ENCODE measurements around the gene L1CAM. TPM values are rescaled to one million over a fixed set of nuclear protein-coding genes. Genes with fewer than 3 reads are reported as not detected.

Gene L1CAM
- total and polyA plus RNA-seq, 2 of the 8 experiments (the other 6 are each of a cell fraction or from before 2014, with no cell fraction given), result 11.0 to 43.0 TPM

DNA sequence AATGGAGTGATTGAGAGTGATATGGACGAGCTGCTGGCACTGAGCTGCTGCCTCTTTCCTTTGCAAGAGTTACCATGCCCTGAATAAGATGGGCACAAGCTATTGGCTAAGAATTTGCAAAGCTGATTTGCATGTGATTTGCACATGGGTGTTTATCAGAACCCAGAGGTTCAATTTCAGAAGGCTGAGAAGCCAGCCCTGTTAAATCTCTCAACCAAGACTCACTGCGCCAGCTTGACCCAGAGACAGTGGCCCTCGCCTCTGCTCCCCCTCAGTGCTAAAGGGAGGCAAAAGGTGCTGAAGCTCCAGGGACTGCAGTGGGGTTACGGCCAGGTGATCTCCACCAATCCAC, 39.4 kb upstream of the L1CAM start:
- peaks cover 0 to 2% of the 10 kb centered on the region in 2 experiments for H4K20me1 ChIP-seq (replicated peaks in 1 of 2; ENCODE audit: control insufficient read depth in 1 of 2, insufficient read depth in 2 of 2, low read length in 2 of 2)
- WGBS, 2 experiments (ENCODE audit: extremely low coverage in 1 of 2, insufficient coverage in 1 of 2, insufficient read length in 1 of 2, insufficient replicate concordance in 2 of 2, low coverage in 1 of 2, low lambda C conversion rate in 2 of 2, missing lambda C conversion rate in 1 of 2), result 62% methylated on average over 4 of the region's 4 CpGs; no CpG with 5 or more reads in 1 of the 2 experiments
- H2AFZ ChIP-seq (ENCODE audit: low read length), result no peak overlapping the region
- no peak overlapping the region for H2BK120ac ChIP-seq (replicated peaks; ENCODE audit: low read depth, low read length)
- no peak overlapping the region for H3K4ac ChIP-seq (replicated peaks; ENCODE audit: insufficient read length, low read depth, low read length)
- peaks cover 3 to 18% (median 12%) of the 10 kb centered on the region in 4 experiments for H3K4me1 ChIP-seq (replicated peaks in 1 of 4; ENCODE audit: control insufficient read depth in 3 of 4, insufficient read depth in 4 of 4, low read length in 3 of 4)
- no peak for DNase-seq (ENCODE audit: low read depth in 1 of 2, low spot score in 2 of 2)
- H4K8ac ChIP-seq (ENCODE audit: extremely low read depth, insufficient read depth, low read length), result no peak overlapping the region
- peak overlapping the region; percentile 4 for H4K5ac ChIP-seq (ENCODE audit: insufficient read length, low read depth, low read length)
- no peak overlapping the region for H3K56ac ChIP-seq (replicated peaks; ENCODE audit: insufficient read length, low read depth, low read length)
- ChIA-PET POLR2A (ENCODE audit: partially characterized antibody) (interaction anchor here (0.6 to 14.9 kb wide), 19 partner anchors 11 to 241 kb away, joined by 3 to 231 read pairs (median 5); partner anchors contain the start of genes HCFC1, NAA10, RENBP and TMEM187), CTCF (ENCODE audit: partially characterized antibody) (interaction anchor here (0.8 to 19.6 kb wide), 12 partner anchors 11 to 170 kb away, joined by 3 to 272 read pairs (median 4); partner anchors contain the start of gene RENBP)
- no peak overlapping the region for H2BK15ac ChIP-seq (ENCODE audit: low read length)
- peak overlapping the region in 2 of 4 experiments; percentile 16 to 53; a peak in 5 of 7 replicates for H3K9ac ChIP-seq (replicated peaks in 1 of 4; ENCODE audit: extremely low read depth in 1 of 4, low read depth in 3 of 4, low read length in 3 of 4)
- H3K4me2 ChIP-seq (ENCODE audit: insufficient read depth in 1 of 2, low read depth in 2 of 2, low read length in 2 of 2), result peak overlapping the region; percentile 88 to 94
- 0 out of 8 replicates have a peak, but pooled peaks cover 0 to 2% (median 0%) of the 10 kb centered on the region in 4 experiments for H3K36me3 ChIP-seq (ENCODE audit: control insufficient read depth in 2 of 4, insufficient read depth in 4 of 4, low read length in 3 of 4)
- TF ChIP-seq JUN (IDR thresholded peaks at IDR 0.05; ENCODE audit: low read depth, low read length) (no peak), TBP (IDR thresholded peaks at IDR 0.05; ENCODE audit: low read depth, low read length) (peak; percentile 71)
- H2BK20ac ChIP-seq (ENCODE audit: low read length), result no peak overlapping the region
- no peak for FAIRE-seq
- H3K14ac ChIP-seq (ENCODE audit: insufficient read length), result no peak overlapping the region
- no peak overlapping the region for H3K23ac ChIP-seq (ENCODE audit: insufficient read length)
- peak overlapping the region; percentile 27; the same call in 1 of the 2 replicates for H2BK12ac ChIP-seq (ENCODE audit: low read depth, low read length)
- no peak overlapping the region for H2AK5ac ChIP-seq (ENCODE audit: low read depth, low read length)
- H3K79me2 ChIP-seq (ENCODE audit: control insufficient read depth in 1 of 2, insufficient read depth in 2 of 2, low read length in 2 of 2), result peaks cover 0 to 3% of the 10 kb centered on the region in 2 experiments; a peak in 1 of 4 replicates
- H3K18ac ChIP-seq (ENCODE audit: extremely low read depth, low read length), result no peak overlapping the region
- peaks cover 15% of the 10 kb centered on the region; the same call in 1 of the 2 replicates for H3K23me2 ChIP-seq (ENCODE audit: low read depth, low read length)
- H3K4me3 ChIP-seq (ENCODE audit: extremely low read depth in 1 of 4, insufficient read depth in 2 of 4, low read depth in 3 of 4, low read length in 4 of 4), result peak overlapping the region; percentile 46 to 77 (median 56)
- no peaks in the 10 kb centered on the region for H3K9me3 ChIP-seq (ENCODE audit: insufficient read depth in 2 of 2, low read depth in 1 of 2, low read length in 1 of 2)
- peak overlapping the region; percentile 65 for H4K91ac ChIP-seq (replicated peaks; ENCODE audit: insufficient read length, low read length)
- no peaks in the 10 kb centered on the region; the same call in 1 of the 2 replicates for H3K79me1 ChIP-seq (ENCODE audit: low read depth, low read length)
- no peak overlapping the region; the same call in 1 of the 2 replicates for H3K27ac ChIP-seq (ENCODE audit: low read depth, low read length)
- H2BK5ac ChIP-seq (ENCODE audit: low read depth, low read length), result 0 out of 2 replicates have a peak overlapping the region, but pooled peaks have one; percentile 39
- H3K27me3 ChIP-seq (replicated peaks in 1 of 4; ENCODE audit: control insufficient read depth in 3 of 4, extremely low read depth in 1 of 4, insufficient read depth in 3 of 4, low read length in 3 of 4), result no peaks in the 10 kb centered on the region
